Sigmoid colon (tissue), 7 donors: Measurements from ENCODE around the gene GAA. TPM values are rescaled to one million over a fixed set of nuclear protein-coding genes. Genes with fewer than 3 reads are reported as not detected.

Experiments used
- DNase-seq: peaks from one replicate; pipeline ENCODE4 v3.0.0-alpha.2; 2019
- H3K27ac ChIP-seq, 4 donors: fragments of 200-600 bp; sonication (generic); one replicate each; pipeline ENCODE4 v1.5.1; 2016 to 2019; ENCODE audit warnings: mild to moderate bottlenecking in 1 of 4
- H3K27me3 ChIP-seq, 3 donors: fragments of 200-600 bp; sonication (generic); one replicate each; pipeline ENCODE4 v1.5.1; 2019; ENCODE audit warnings: mild to moderate bottlenecking in 1 of 3
- H3K36me3 ChIP-seq, 4 donors: fragments of 200-600 bp; sonication (generic); one replicate each; pipeline ENCODE4 v1.5.1; 2016 to 2019
- H3K4me1 ChIP-seq, 4 donors: fragments of 200-600 bp; sonication (generic); one replicate each; pipeline ENCODE4 v1.5.1; 2017 to 2019
- H3K4me3 ChIP-seq, 4 donors: fragments of 200-600 bp; sonication (generic); one replicate each; pipeline ENCODE4 v1.5.1; 2017 to 2019; ENCODE audit warnings: mild to moderate bottlenecking in 2 of 4, moderate library complexity in 1 of 4
- H3K9me3 ChIP-seq, 4 donors: fragments of 200-600 bp in 3 of 4; sonication (generic) in 3 of 4; one replicate each; pipeline versions ENCODE4 v1.5.1 to v1.6.1; 2013 to 2019
- EP300 ChIP-seq, 4 donors: sonication (generic); formaldehyde crosslinking; IDR thresholded peaks; one replicate each; pipeline ENCODE4 v1.6.1; 2017; ENCODE audit warnings: antibody characterized with exemption in 4 of 4
- POLR2A ChIP-seq, 2 donors: fragments of 450-650 bp; IDR thresholded peaks; one replicate each; pipeline ENCODE4 v1.6.1; 2016; ENCODE audit warnings: antibody characterized with exemption in 2 of 2, mild to moderate bottlenecking in 2 of 2, moderate library complexity in 2 of 2
- POLR2AphosphoS5 ChIP-seq, 4 donors: sonication (generic); formaldehyde crosslinking; IDR thresholded peaks; one replicate each; pipeline ENCODE4 v1.6.1; 2017; ENCODE audit warnings: antibody characterized with exemption in 4 of 4
- whole genome bisulfite sequencing, 2 donors: extraction: QIAGEN DNeasy Blood & Tissue Kit; methylation state at CpG; one replicate each; pipeline ENCODE4 v1.1.7; 2013; 5-methylcytosine and 5-hydroxymethylcytosine counted together
- intact Hi-C: fragments of 100-400 bp; cut with DNase I; formaldehyde crosslinking; loops from one replicate; pipeline ENCODE4 v1.15.1; 2023
- polyA plus RNA-seq, 3 donors: library from polyadenylated mRNA; stranded (reverse); fragments of 200-250 nt; gene quantifications; one replicate each; pipeline ENCODE4 v1.2.3, GENCODE V29; 2013
- total RNA-seq, 4 donors: library from RNA; depleted of rRNA; stranded (reverse); fragments of >200 nt; gene quantifications; one replicate each; pipeline ENCODE4 v1.1.0, GENCODE V29; 2016
- TF ChIP-seq, protein P1 (sequence below), 4 experiments: fragments of 450-650 bp in 3 of 4; fragments of 200-600 bp in 1 of 4; IDR thresholded peaks; one replicate each; pipeline ENCODE4 v1.5.1; 2016 to 2019; ENCODE audit warnings: antibody characterized with exemption in 4 of 4, mild to moderate bottlenecking in 3 of 4, moderate library complexity in 2 of 4
- donor health status: healthy with polysubstance abuse.
- donor health status: Bipolar disorder and iron deficiency.
- donor health status: healthy.

GAA gene
- total and polyA plus RNA-seq, 7 donors: 13.8 to 74.2 (median 38.5) TPM

DNA sequence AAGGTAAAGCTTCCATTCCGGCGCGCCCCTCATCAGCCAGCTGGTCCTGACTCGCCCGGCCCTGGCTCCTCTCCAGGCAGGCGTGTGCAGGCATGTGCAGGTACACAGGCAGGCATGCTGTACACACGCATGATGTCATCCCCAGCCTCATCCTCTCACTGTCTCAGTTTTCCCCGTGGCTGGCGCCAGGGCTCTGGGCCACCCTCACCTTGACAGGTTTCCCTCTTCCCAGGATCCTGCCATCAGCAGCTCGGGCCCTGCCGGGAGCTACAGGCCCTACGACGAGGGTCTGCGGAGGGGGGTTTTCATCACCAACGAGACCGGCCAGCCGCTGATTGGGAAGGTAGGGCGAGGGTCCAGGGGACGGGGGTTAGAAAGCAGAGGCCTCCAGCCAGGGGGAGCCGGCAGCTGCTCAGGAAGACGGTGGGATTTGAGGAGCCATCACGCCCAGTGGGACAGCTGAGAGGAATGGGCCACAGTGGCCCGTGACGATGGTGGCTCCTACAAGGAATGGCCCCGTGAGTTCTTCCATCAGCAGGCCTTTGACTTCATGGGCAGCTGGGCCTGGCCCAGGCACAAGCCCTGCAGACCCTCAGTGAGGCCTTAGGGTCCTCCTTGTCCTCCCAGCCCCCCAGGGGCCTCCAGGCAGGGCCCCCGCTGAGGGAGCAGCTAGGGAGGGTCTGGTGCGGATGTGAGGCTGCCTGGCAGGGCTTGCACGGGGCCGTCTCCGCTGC, 8.5 kb downstream of the GAA start:
- WGBS, 2 donors: 90 to 91% methylated on average over 30 of the region's 30 CpGs
- intact Hi-C loops: no loop called here
- H3K36me3 ChIP-seq: peaks cover 0 to 16% (median 2%) of the 10 kb centered on the region in 4 donors
- no peaks in the 10 kb centered on the region for H3K4me1 ChIP-seq
- DNase-seq: no peak
- no peak for TF ChIP-seq POLR2AphosphoS5 (IDR thresholded peaks at IDR 0.05)
- no peak for TF ChIP-seq EP300 (IDR thresholded peaks at IDR 0.05)
- TF ChIP-seq, protein P1, sequence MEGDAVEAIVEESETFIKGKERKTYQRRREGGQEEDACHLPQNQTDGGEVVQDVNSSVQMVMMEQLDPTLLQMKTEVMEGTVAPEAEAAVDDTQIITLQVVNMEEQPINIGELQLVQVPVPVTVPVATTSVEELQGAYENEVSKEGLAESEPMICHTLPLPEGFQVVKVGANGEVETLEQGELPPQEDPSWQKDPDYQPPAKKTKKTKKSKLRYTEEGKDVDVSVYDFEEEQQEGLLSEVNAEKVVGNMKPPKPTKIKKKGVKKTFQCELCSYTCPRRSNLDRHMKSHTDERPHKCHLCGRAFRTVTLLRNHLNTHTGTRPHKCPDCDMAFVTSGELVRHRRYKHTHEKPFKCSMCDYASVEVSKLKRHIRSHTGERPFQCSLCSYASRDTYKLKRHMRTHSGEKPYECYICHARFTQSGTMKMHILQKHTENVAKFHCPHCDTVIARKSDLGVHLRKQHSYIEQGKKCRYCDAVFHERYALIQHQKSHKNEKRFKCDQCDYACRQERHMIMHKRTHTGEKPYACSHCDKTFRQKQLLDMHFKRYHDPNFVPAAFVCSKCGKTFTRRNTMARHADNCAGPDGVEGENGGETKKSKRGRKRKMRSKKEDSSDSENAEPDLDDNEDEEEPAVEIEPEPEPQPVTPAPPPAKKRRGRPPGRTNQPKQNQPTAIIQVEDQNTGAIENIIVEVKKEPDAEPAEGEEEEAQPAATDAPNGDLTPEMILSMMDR (IDR thresholded peaks at IDR 0.05): no peak
- TF ChIP-seq POLR2A (IDR thresholded peaks at IDR 0.05): no peak
- H3K27me3 ChIP-seq: no peaks in the 10 kb centered on the region
- H3K27ac ChIP-seq: no peak overlapping the region
- no peaks in the 10 kb centered on the region for H3K9me3 ChIP-seq
- no peak overlapping the region for H3K4me3 ChIP-seq

DNA sequence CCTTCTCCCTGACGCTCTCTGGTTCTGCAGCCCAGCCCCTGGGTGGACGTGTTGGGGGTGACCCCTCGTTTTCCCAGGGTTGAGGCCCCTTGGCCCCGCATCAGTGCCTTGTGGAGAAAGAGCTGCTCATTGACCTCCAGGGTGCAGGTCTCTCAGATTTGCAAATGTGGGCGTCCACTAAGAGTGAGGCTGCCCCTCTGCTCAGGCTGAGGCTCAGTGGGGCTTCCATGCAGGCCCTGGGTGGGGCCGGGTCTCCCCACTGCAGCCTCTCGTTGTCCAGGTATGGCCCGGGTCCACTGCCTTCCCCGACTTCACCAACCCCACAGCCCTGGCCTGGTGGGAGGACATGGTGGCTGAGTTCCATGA, 9.0 kb downstream of the GAA start:
- peaks cover 0 to 19% (median 2%) of the 10 kb centered on the region in 4 donors for H3K36me3 ChIP-seq
- no peaks in the 10 kb centered on the region for H3K27me3 ChIP-seq
- no peaks in the 10 kb centered on the region for H3K9me3 ChIP-seq
- H3K27ac ChIP-seq: no peak overlapping the region
- TF ChIP-seq POLR2A (IDR thresholded peaks at IDR 0.05): no peak
- TF ChIP-seq, protein P1 (IDR thresholded peaks at IDR 0.05): no peak
- no peak for TF ChIP-seq POLR2AphosphoS5 (IDR thresholded peaks at IDR 0.05)
- no peak for TF ChIP-seq EP300 (IDR thresholded peaks at IDR 0.05)
- H3K4me3 ChIP-seq: no peak overlapping the region
- DNase-seq: no peak
- WGBS, 2 donors: 88% methylated on average over 9 of the region's 9 CpGs
- intact Hi-C loops: no loop called here
- H3K4me1 ChIP-seq: no peaks in the 10 kb centered on the region

DNA sequence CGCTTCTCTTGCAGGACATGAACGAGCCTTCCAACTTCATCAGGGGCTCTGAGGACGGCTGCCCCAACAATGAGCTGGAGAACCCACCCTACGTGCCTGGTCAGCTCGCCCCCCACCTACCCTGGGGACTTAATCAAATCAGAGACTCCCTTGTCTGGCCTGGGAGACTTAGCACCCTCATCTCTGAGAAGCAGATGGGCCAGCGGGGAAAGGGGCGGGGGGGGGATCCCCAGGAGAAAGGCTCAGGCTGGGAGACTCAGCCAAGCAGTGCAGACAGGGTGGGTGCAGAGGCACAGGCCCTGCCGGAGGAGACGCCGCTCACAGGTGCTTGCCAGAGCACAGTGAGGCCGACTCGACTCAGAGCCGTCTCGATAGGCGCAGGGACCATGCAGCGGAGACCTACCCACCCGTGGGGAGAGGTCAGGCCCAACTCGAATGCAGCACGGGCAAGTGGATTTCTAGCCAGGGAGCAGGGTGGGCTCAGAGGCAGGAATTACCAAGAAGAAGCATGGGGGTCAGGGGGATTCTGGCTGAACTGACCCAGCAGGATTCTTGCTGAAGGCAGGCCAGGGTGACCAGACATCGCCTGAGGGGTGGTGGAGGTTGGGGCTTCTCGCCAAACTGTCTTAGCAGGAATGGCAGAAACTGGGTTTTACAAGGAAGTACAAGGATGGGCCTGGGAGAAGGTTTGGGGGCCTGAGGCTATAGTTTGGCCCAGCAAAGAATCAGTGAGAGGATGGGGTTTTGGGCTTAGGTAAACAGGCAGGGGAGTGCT, 9.7 kb downstream of the GAA start:
- TF ChIP-seq POLR2AphosphoS5 (IDR thresholded peaks at IDR 0.05): no peak
- TF ChIP-seq POLR2A (IDR thresholded peaks at IDR 0.05): no peak
- TF ChIP-seq, protein P1 (IDR thresholded peaks at IDR 0.05): no peak
- no peak for TF ChIP-seq EP300 (IDR thresholded peaks at IDR 0.05)
- peaks cover 0 to 19% (median 2%) of the 10 kb centered on the region in 4 donors for H3K36me3 ChIP-seq
- H3K9me3 ChIP-seq: no peaks in the 10 kb centered on the region
- intact Hi-C loops: no loop called here
- WGBS, 2 donors: 93% methylated on average over 21 of the region's 21 CpGs
- no peak overlapping the region for H3K27ac ChIP-seq
- DNase-seq: no peak
- H3K27me3 ChIP-seq: no peaks in the 10 kb centered on the region
- no peak overlapping the region for H3K4me3 ChIP-seq
- H3K4me1 ChIP-seq: no peaks in the 10 kb centered on the region

DNA sequence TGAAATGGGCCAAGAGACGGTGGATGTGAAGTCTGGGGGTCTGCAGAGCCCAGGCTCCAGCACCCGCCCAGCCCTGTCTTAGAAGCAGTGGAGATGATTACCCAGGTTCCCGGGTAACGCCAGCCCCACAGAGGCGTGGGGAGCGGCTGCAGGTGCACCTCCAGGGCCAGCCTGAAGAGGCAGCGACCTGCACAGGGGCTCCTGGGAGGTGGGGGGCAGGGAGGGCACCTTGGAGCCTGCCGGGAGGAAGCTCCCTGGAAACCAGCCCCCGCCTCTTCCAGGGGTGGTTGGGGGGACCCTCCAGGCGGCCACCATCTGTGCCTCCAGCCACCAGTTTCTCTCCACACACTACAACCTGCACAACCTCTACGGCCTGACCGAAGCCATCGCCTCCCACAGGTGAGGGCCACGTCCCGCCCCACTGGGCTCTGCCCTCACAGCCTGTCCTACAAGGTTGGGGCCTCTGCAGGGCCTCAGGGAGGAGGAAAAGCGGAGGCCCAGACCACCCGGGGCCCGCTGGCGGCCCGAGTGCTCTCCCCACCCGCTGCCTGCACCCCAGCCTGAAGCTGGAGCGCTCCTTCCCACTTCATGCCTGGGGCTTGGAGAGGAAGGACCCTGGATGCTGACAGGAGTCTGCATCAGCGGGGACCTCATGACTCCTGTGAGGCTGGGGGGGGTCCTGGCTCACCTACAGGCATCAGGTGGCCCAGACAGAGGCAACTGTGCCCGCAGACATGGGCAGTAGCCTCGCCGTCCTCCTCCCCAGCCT, 10.5 kb downstream of the GAA start:
- H3K27ac ChIP-seq: no peak overlapping the region
- H3K36me3 ChIP-seq: peaks cover 0 to 19% (median 2%) of the 10 kb centered on the region in 4 donors
- TF ChIP-seq, protein P1 (IDR thresholded peaks at IDR 0.05): no peak
- TF ChIP-seq POLR2AphosphoS5 (IDR thresholded peaks at IDR 0.05) (no peak), EP300 (IDR thresholded peaks at IDR 0.05) (no peak), POLR2A (IDR thresholded peaks at IDR 0.05) (no peak)
- no peak for DNase-seq
- H3K9me3 ChIP-seq: no peaks in the 10 kb centered on the region
- intact Hi-C loops: no loop called here
- no peak overlapping the region for H3K4me3 ChIP-seq
- WGBS, 2 donors: 87 to 88% methylated on average over 26 of the region's 26 CpGs
- no peaks in the 10 kb centered on the region for H3K4me1 ChIP-seq
- no peaks in the 10 kb centered on the region for H3K27me3 ChIP-seq
